Fibroblast of mammary gland (primary cell): ENCODE results near the gene ARMC6.

ENCODE experiments used
- DNase-seq: peaks from one replicate; pipeline ENCODE4 v3.0.0-alpha.2; 2010; ENCODE audit warnings: low read depth
- H3K4me3 ChIP-seq: 2 replicates; pipeline ENCODE4 v1.5.1; 2011; ENCODE audit warnings: low read depth, mild to moderate bottlenecking, low read length, moderate library complexity; ENCODE audit not compliant: control insufficient read depth
- CTCF ChIP-seq: conservative IDR thresholded peaks from 2 replicates; pipeline ENCODE4 v1.5.1; 2011; ENCODE audit warnings: low read depth, low read length, inconsistent platforms; ENCODE audit not compliant: control insufficient read depth, insufficient read depth

Gene ARMC6

GRCh38 chr19:19071897-19072296 lies 38.5 kb downstream of the ARMC6 start:
- DNase-seq: no peak
- no peak overlapping the region for H3K4me3 ChIP-seq
- TF ChIP-seq CTCF: no peak

- DNase-seq: no peak
- TF ChIP-seq CTCF: no peak
- H3K4me3 ChIP-seq: no peak overlapping the region
Measured at GRCh38 chr19:19074196-19074882, 40.9 kb downstream of the ARMC6 start.

- no peak for DNase-seq
- no peak overlapping the region for H3K4me3 ChIP-seq
- no peak for TF ChIP-seq CTCF
Measured at GRCh38 chr19:19075126-19075525, 41.7 kb downstream of the ARMC6 start.

GRCh38 chr19:19076476-19076875 lies 43.1 kb downstream of the ARMC6 start:
- DNase-seq: no peak
- H3K4me3 ChIP-seq: no peak overlapping the region
- TF ChIP-seq CTCF: no peak

GRCh38 chr19:19077103-19077502 lies 43.7 kb downstream of the ARMC6 start:
- TF ChIP-seq CTCF: no peak
- H3K4me3 ChIP-seq: no peak overlapping the region
- no peak for DNase-seq

- TF ChIP-seq CTCF: no peak
Measured at GRCh38 chr19:19078801-19079200, 45.4 kb downstream of the ARMC6 start.

GRCh38 chr19:19079571-19079970 lies 46.2 kb downstream of the ARMC6 start:
- TF ChIP-seq CTCF: no peak
- no peak for DNase-seq
- H3K4me3 ChIP-seq: no peak overlapping the region

More at GRCh38 chr19:19078801-19079200, 45.4 kb downstream of the ARMC6 start:
- H3K4me3 ChIP-seq: no peak overlapping the region
- no peak for DNase-seq
